Stomach (tissue), 9 donors: ENCODE data around the gene NACA. TPM values are rescaled to one million over a fixed set of nuclear protein-coding genes. Genes with fewer than 3 reads are reported as not detected.

Experiments
- DNase-seq, 2 donors: peaks; one replicate each; pipeline versions ENCODE4 v3.0.0 to v3.0.0-alpha.2; 2013 to 2019
- H3K27ac ChIP-seq, 5 donors: fragments of 200-600 bp in 4 of 5; sonication (generic) in 4 of 5; one replicate each; pipeline ENCODE4 v1.5.1; 2013 to 2019; ENCODE audit warnings: mild to moderate bottlenecking in 1 of 5, moderate library complexity in 1 of 5
- H3K27me3 ChIP-seq, 3 donors: fragments of 200-600 bp; sonication (generic); one replicate each; pipeline ENCODE4 v1.5.1; 2017 to 2019; ENCODE audit warnings: mixed run types in 1 of 3
- H3K36me3 ChIP-seq, 4 donors: fragments of 200-600 bp; sonication (generic); 1 replicate in 3 of 4; 2 replicates in 1 of 4; pipeline ENCODE4 v1.5.1; 2016 to 2019
- H3K4me1 ChIP-seq, 4 donors: fragments of 200-600 bp; sonication (generic); one replicate each; pipeline ENCODE4 v1.5.1; 2016 to 2019
- H3K4me3 ChIP-seq, 4 donors: fragments of 200-600 bp; sonication (generic) in 3 of 4; one replicate each; pipeline ENCODE4 v1.5.1; 2016 to 2019; ENCODE audit warnings: mild to moderate bottlenecking in 1 of 4
- H3K9me3 ChIP-seq, 4 donors: fragments of 200-600 bp; sonication (generic); one replicate each; pipeline ENCODE4 v1.5.1; 2016 to 2019
- EP300 ChIP-seq: sonication (generic); formaldehyde crosslinking; IDR thresholded peaks from one replicate; pipeline ENCODE4 v1.6.1; 2017; ENCODE audit warnings: antibody characterized with exemption
- POLR2A ChIP-seq, 4 donors: fragments of 450-650 bp; IDR thresholded peaks; one replicate each; pipeline ENCODE4 v1.6.1; 2016; ENCODE audit warnings: antibody characterized with exemption in 4 of 4, control low read depth in 2 of 4, mild to moderate bottlenecking in 1 of 4, moderate library complexity in 1 of 4
- POLR2AphosphoS5 ChIP-seq, 3 donors: sonication (generic); formaldehyde crosslinking; IDR thresholded peaks; one replicate each; pipeline ENCODE4 v1.6.1; 2016; ENCODE audit warnings: antibody characterized with exemption in 3 of 3
- WGBS, 5 donors: extraction: QIAGEN DNeasy Blood & Tissue Kit in 3 of 5; methylation state at CpG; one replicate each; pipeline versions ENCODE4 v1.1.5 to v1.1.7; 2013 to 2018; 5-methylcytosine and 5-hydroxymethylcytosine counted together
- intact Hi-C: fragments of 100-400 bp; cut with DNase I; formaldehyde crosslinking; loops from one replicate; pipeline ENCODE4 v1.15.1; 2023; ENCODE audit warnings: low total_unique reads
- polyA plus RNA-seq, 3 donors: library from polyadenylated mRNA; stranded (reverse); fragments of 200-250 nt; gene quantifications; one replicate each; pipeline ENCODE4 v1.2.3, GENCODE V29; 2013
- total RNA-seq, 5 donors: library from RNA; depleted of rRNA; stranded (reverse); fragments of >200 nt; gene quantifications; one replicate each; pipeline versions ENCODE4 v1.1.0 to v1.2.3, GENCODE V29; 2014 to 2016
- TF ChIP-seq, protein P1 (sequence below), 7 experiments: fragments of 450-650 bp in 4 of 7; fragments of 200-600 bp in 3 of 7; sonication (generic) in 3 of 7; IDR thresholded peaks; one replicate each; pipeline ENCODE4 v1.5.1; 2016 to 2019; ENCODE audit warnings: antibody characterized with exemption in 7 of 7, control low read depth in 2 of 7, mild to moderate bottlenecking in 1 of 7
- donor health status: healthy with polysubstance abuse.
- donor health status: Bipolar disorder and iron deficiency.
- donor health status: healthy.

Gene NACA
- total and polyA plus RNA-seq, 8 donors: 366 to 2,450 (median 1,184) TPM

DNA sequence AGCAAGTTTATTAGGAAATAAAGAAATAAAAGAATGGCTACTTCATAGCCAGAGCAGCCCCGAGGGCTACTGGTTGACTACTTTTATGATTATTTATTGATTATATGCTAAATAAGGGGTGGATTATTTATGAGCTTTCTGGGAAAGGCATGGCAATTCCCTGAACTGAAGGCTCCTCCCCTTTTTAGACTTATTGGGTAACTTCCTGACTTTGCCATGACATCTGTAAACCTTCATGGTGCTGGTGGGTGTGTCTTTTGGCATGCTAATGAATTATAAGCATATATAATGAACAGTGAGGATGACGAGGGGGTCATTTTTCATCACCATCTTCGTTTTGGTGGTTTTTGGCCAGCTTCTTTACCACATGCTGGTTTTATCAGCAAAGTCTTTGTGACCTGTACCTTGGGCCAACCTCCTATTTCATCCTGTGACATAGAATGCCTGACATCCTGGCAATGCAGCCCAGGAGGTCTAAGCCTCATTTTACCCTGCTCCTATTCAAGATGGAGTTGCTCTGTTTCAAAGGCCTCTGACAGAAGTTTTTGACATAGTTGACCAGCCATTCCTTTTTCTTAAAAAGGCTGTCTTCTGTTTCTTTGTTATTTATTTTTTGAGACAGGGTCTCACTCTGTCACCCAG is 26.0 kb downstream of the NACA start:
- Histone ChIP-seq H3K27ac (no peak overlapping the region), H3K27me3 (no peaks in the 10 kb centered on the region), H3K9me3 (no peaks in the 10 kb centered on the region), H3K4me1 (no peaks in the 10 kb centered on the region), H3K4me3 (no peak overlapping the region), H3K36me3 (no peaks in the 10 kb centered on the region)
- WGBS, 5 donors: 60 to 73% (median 65%) methylated on average over 3 of the region's 3 CpGs
- intact Hi-C loops: no loop called here
- TF ChIP-seq EP300 (no peak), POLR2A (IDR thresholded peaks at IDR 0.05) (no peak), POLR2AphosphoS5 (IDR thresholded peaks at IDR 0.05) (no peak)
- TF ChIP-seq, protein P1, sequence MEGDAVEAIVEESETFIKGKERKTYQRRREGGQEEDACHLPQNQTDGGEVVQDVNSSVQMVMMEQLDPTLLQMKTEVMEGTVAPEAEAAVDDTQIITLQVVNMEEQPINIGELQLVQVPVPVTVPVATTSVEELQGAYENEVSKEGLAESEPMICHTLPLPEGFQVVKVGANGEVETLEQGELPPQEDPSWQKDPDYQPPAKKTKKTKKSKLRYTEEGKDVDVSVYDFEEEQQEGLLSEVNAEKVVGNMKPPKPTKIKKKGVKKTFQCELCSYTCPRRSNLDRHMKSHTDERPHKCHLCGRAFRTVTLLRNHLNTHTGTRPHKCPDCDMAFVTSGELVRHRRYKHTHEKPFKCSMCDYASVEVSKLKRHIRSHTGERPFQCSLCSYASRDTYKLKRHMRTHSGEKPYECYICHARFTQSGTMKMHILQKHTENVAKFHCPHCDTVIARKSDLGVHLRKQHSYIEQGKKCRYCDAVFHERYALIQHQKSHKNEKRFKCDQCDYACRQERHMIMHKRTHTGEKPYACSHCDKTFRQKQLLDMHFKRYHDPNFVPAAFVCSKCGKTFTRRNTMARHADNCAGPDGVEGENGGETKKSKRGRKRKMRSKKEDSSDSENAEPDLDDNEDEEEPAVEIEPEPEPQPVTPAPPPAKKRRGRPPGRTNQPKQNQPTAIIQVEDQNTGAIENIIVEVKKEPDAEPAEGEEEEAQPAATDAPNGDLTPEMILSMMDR (IDR thresholded peaks at IDR 0.05): no peak
- DNase-seq: no peak

DNA sequence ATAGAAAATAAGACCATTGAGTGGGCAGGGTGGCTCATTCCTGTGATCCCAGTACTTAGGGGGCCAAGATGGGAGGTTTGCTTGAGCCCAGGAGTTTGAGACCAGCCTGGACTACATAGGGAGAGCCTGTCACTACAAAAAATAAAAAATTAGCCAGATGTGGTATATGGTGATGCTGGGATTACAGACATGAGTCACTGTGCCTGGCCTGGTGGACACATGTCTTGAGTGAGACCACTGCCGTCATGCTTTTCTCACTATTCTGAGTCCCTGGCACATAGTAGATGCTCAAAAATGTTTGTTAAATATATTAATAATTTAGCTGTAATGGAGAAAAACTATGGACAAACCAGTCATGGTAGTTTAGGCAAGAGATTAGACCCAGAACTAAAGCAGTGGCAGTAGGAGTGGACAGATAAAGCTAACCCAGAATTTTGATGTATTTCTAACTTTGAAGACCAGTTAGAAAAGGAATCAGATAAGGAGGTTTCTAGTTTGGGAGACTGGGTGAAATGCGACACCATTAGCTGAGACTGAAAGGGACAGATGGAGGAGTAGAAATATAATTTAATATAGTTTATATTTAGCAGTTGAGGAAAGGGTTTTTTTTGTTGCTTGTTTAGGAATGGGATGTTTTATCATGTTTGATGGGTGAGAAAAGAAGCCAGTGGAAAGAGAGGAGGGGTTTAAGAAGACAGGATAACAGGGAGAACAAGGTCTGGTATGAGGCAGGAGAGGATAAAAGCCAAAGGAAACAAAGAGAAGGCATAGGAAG is 29.6 kb downstream of the NACA start:
- Histone ChIP-seq H3K4me3 (no peak overlapping the region), H3K36me3 (no peaks in the 10 kb centered on the region), H3K27me3 (no peaks in the 10 kb centered on the region), H3K27ac (no peak overlapping the region), H3K9me3 (no peaks in the 10 kb centered on the region), H3K4me1 (no peaks in the 10 kb centered on the region)
- WGBS, 5 donors: 57 to 68% (median 60%) methylated on average over 2 of the region's 2 CpGs
- no peak for DNase-seq
- TF ChIP-seq, protein P1 (IDR thresholded peaks at IDR 0.05): no peak
- TF ChIP-seq POLR2AphosphoS5 (IDR thresholded peaks at IDR 0.05) (no peak), POLR2A (IDR thresholded peaks at IDR 0.05) (no peak)
- intact Hi-C loops: no loop called here

DNA sequence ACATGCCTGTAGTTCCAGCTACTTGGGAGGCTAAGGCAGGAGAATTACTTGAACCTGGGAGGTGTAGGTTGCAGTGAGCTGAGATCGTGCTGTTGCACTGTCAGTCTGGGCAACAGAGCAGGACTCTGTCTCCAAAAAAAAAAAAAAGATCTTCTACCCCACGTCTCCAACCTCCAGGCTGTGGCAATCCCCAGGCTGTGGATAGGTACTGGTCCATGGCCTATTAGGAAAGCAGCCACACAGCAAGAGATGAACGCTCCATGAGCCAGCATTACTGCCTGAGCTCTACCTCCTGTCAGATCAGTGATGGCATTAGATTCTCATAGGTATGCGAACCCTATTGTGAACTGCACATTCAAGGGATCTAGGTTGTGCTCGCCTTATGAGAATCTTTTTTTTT is 30.9 kb downstream of the NACA start:
- no peak for DNase-seq
- no peaks in the 10 kb centered on the region for H3K9me3 ChIP-seq
- WGBS, 5 donors: 76 to 91% (median 82%) methylated on average over 5 of the region's 5 CpGs
- peaks cover 3 to 6% (median 4%) of the 10 kb centered on the region in 4 donors for H3K4me1 ChIP-seq
- no peak overlapping the region for H3K4me3 ChIP-seq
- TF ChIP-seq, protein P1 (IDR thresholded peaks at IDR 0.05): no peak
- no peak for TF ChIP-seq POLR2AphosphoS5 (IDR thresholded peaks at IDR 0.05)
- no peak for TF ChIP-seq EP300
- TF ChIP-seq POLR2A (IDR thresholded peaks at IDR 0.05): no peak
- H3K27ac ChIP-seq: no peak overlapping the region
- H3K36me3 ChIP-seq: no peaks in the 10 kb centered on the region
- H3K27me3 ChIP-seq: no peaks in the 10 kb centered on the region
- intact Hi-C loops: no loop called here

DNA sequence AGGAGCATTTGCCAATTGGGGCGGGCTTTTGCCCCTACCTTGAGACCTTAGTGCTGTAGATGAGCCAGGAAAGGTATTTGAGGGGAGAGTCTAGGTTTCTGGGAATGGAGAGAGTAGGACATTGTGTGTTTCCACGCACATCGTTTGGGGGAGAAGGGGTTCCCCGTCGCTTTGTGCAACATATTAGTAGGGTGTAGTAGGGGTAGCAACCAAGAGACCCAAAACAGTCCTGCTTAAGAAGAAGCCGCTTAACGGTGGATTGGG is 36.3 kb downstream of the NACA start:
- no peaks in the 10 kb centered on the region for H3K9me3 ChIP-seq
- TF ChIP-seq EP300 (no peak), POLR2A (IDR thresholded peaks at IDR 0.05) (no peak), POLR2AphosphoS5 (IDR thresholded peaks at IDR 0.05) (no peak)
- TF ChIP-seq, protein P1 (IDR thresholded peaks at IDR 0.05): no peak
- no peaks in the 10 kb centered on the region for H3K36me3 ChIP-seq
- intact Hi-C loops: loop anchor here (10.0 kb wide), 1 partner anchor 54 kb away; the partner anchor contains the start of gene BAZ2A
- DNase-seq: no peak
- WGBS, 5 donors: 1 to 4% (median 3%) methylated on average over 7 of the region's 7 CpGs
- peak overlapping the region; percentile 94 to 98 (median 96) for H3K4me3 ChIP-seq
- H3K27me3 ChIP-seq: no peaks in the 10 kb centered on the region
- H3K4me1 ChIP-seq: peaks cover 18 to 41% (median 38%) of the 10 kb centered on the region in 4 donors
- peak overlapping the region; percentile 95 to 100 (median 100) for H3K27ac ChIP-seq
